ENCODE measurements around the gene APLF.
"Not testable (repeated sequence)": the region's sequence is repeated elsewhere in the genome, so short reads cannot be mapped to it uniquely, and the experiment has no call there.

The APLF gene

GRCh38 chr2:68570434-68570833, 103.0 kb downstream of the APLF start:
- not testable (repeated sequence) for DNase-seq (ENCODE audit: low spot score)

- no peak for DNase-seq (ENCODE audit: low spot score)
Observed at GRCh38 chr2:68574202-68574791, 106.9 kb downstream of the APLF start.

GRCh38 chr2:68577183-68577582, 109.8 kb downstream of the APLF start:
- DNase-seq (ENCODE audit: low spot score) = no peak

GRCh38 chr2:68579689-68580088, 112.3 kb downstream of the APLF start:
- DNase-seq (ENCODE audit: low spot score) = no peak

- no peak for DNase-seq (ENCODE audit: low spot score)
Observed at GRCh38 chr2:68588589-68588988, 121.2 kb downstream of the APLF start.

- no peak for DNase-seq (ENCODE audit: low spot score)
Observed at GRCh38 chr2:68589963-68590362, 122.6 kb downstream of the APLF start.

GRCh38 chr2:68590702-68591101, 123.3 kb downstream of the APLF start:
- DNase-seq (ENCODE audit: low spot score) = no peak

GRCh38 chr2:68591225-68591624, 123.8 kb downstream of the APLF start:
- no peak for DNase-seq (ENCODE audit: low spot score)

GRCh38 chr2:68594041-68594440, 126.7 kb downstream of the APLF start:
- no peak for DNase-seq (ENCODE audit: low spot score)

GRCh38 chr2:68594674-68595492, 127.5 kb downstream of the APLF start:
- peak; percentile 54 for DNase-seq (ENCODE audit: low spot score)

GRCh38 chr2:68595493-68595785, 128.1 kb downstream of the APLF start:
- not testable (repeated sequence) for DNase-seq (ENCODE audit: low spot score)

GRCh38 chr2:68600495-68600894, 133.1 kb downstream of the APLF start:
- not testable (repeated sequence) for DNase-seq (ENCODE audit: low spot score)

- DNase-seq (ENCODE audit: low spot score) = no peak
Observed at GRCh38 chr2:68603059-68603458, 135.7 kb downstream of the APLF start.

- DNase-seq (ENCODE audit: low spot score) = no peak
Observed at GRCh38 chr2:68604077-68604476, 136.7 kb downstream of the APLF start.

- DNase-seq (ENCODE audit: low spot score) = no peak
Observed at GRCh38 chr2:68605939-68606338, 138.6 kb downstream of the APLF start.

- DNase-seq (ENCODE audit: low spot score) = no peak
Observed at GRCh38 chr2:68606759-68607158, 139.4 kb downstream of the APLF start.

GRCh38 chr2:68607837-68608236, 140.5 kb downstream of the APLF start:
- no peak for DNase-seq (ENCODE audit: low spot score)

GRCh38 chr2:68612765-68613519, 145.6 kb downstream of the APLF start:
- no peak for DNase-seq (ENCODE audit: low spot score)

GRCh38 chr2:68620772-68621171, 153.4 kb downstream of the APLF start:
- DNase-seq (ENCODE audit: low spot score) = no peak

- no peak for DNase-seq (ENCODE audit: low spot score)
Observed at GRCh38 chr2:68623820-68624219, 156.4 kb downstream of the APLF start.

- no peak for DNase-seq (ENCODE audit: low spot score)
Observed at GRCh38 chr2:68627615-68628014, 160.2 kb downstream of the APLF start.
